ENCODE data around the gene NOXO1. TPM values are rescaled to one million over a fixed set of nuclear protein-coding genes. Genes with fewer than 3 reads are reported as not detected.

Gene NOXO1
- total and polyA plus RNA-seq, 9 of the 15 experiments (the other 6 are each of a cell fraction or from before 2014, with no cell fraction given) = not detected

DNA sequence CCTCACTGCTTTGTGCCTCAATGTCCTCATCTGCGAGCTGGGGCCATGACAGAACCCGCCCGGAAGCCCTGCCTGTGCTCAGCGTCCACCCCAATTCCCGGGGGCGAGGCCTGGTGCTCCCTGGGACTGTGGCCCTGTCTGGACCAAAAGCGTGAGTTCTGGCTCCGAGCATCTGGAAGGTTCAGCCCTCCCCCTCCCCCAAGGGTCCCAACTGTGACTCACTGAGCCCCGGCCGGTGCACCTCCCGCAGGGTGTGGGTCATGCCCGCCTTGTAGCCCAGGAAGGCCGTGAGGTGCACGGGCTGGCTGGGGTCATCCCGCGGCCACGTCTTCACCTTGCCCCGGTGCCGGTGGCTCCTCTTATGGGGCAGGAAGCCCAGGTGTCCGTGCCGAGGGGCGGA, 27.5 kb downstream of the NOXO1 start:
- no peaks in the 10 kb centered on the region for H4K20me1 ChIP-seq (replicated peaks; ENCODE audit: control insufficient read depth, insufficient read depth, low read length)
- WGBS (ENCODE audit: insufficient coverage, low coverage, missing lambda C conversion rate) = 87% methylated on average over 16 of the region's 22 CpGs
- H3K9me3 ChIP-seq (replicated peaks; ENCODE audit: control insufficient read depth, insufficient read depth, low read depth, low read length) = no peaks in the 10 kb centered on the region
- H3K79me2 ChIP-seq (ENCODE audit: control insufficient read depth, insufficient read depth, low read length) = no peaks in the 10 kb centered on the region
- in situ Hi-C loops (cut with MboI) (no loop called here), intact Hi-C loops (cut with micrococcal nuclease) (no loop called here)
- no peaks in the 10 kb centered on the region for H3K9me1 ChIP-seq (ENCODE audit: control insufficient read depth, insufficient read depth, low read length)
- no peak overlapping the region for H3K4me2 ChIP-seq (ENCODE audit: insufficient read depth, low read length)
- peak overlapping the region in 1 of 2 experiments; percentile 64; a peak in 2 of 4 replicates for H3K9ac ChIP-seq (ENCODE audit: insufficient read depth in 1 of 2, low read depth in 2 of 2, low read length in 2 of 2)
- no peak overlapping the region for H2AFZ ChIP-seq (ENCODE audit: low read depth, low read length)
- H3K36me3 ChIP-seq (ENCODE audit: control insufficient read depth, insufficient read depth, low read length) = no peaks in the 10 kb centered on the region
- POLR2A ChIA-PET = interaction anchor here (1.9 to 5.6 kb wide), 2 partner anchors 10 kb away, joined by 8 to 37 read pairs; partner anchors contain the start of genes MSRB1 and RPS2
- no peaks in the 10 kb centered on the region for H3K27me3 ChIP-seq (ENCODE audit: control insufficient read depth in 2 of 2, insufficient read depth in 2 of 2, low read length in 2 of 2)
- CTCF ChIA-PET (ENCODE audit: low intra/inter-chr PET ratio) = no interaction called here
- FAIRE-seq = no peak
- BruUV-seq (replicated peaks) = no TSS peak
- no peak for ATAC-seq
- TF ChIP-seq CEBPZ (IDR thresholded peaks at IDR 0.05; ENCODE audit: borderline replicate concordance, low read depth, low read length) (no peak), KDM1A (IDR thresholded peaks at IDR 0.05) (peak in 1 of 2 experiments; percentile 54; a peak in 1 of 4 replicates)
- H3K4me3 ChIP-seq = no peak overlapping the region
- H3K4me1 ChIP-seq (replicated peaks in 1 of 2; ENCODE audit: control insufficient read depth in 2 of 2, insufficient read depth in 2 of 2, low read length in 2 of 2) = peaks cover 0 to 44% of the 10 kb centered on the region in 2 experiments; a peak in 4 of 5 replicates
- no peak overlapping the region for H3K27ac ChIP-seq (ENCODE audit: extremely low read depth, low read depth, low read length)
- DNase-seq (ENCODE audit: extremely low read depth in 1 of 4, low spot score in 3 of 4) = no peak

Data from K562 (cell line).